PC-3 (cell line): ENCODE data around the gene SH3RF2.

Source experiments
- EZH2 ChIP-seq: fragments of 300-600 bp; sonication (generic); IDR thresholded peaks from one replicate; pipeline ENCODE4 v1.6.1; 2017; ENCODE audit warnings: antibody characterized with exemption, mild to moderate bottlenecking, low read length; ENCODE audit not compliant: unreplicated experiment
- EZH2phosphoT487 ChIP-seq: fragments of 300-600 bp; sonication (generic); IDR thresholded peaks from 2 replicates; pipeline ENCODE4 v1.6.1; 2018; ENCODE audit warnings: mild to moderate bottlenecking, antibody characterized with exemption, low read length, borderline replicate concordance
- TF ChIP-seq, protein P1 (sequence below): fragments of 300-600 bp; sonication (generic); conservative IDR thresholded peaks from 2 replicates; pipeline ENCODE4 v1.5.1; 2017; ENCODE audit warnings: antibody characterized with exemption, low read depth, mild to moderate bottlenecking, low read length

DNA sequence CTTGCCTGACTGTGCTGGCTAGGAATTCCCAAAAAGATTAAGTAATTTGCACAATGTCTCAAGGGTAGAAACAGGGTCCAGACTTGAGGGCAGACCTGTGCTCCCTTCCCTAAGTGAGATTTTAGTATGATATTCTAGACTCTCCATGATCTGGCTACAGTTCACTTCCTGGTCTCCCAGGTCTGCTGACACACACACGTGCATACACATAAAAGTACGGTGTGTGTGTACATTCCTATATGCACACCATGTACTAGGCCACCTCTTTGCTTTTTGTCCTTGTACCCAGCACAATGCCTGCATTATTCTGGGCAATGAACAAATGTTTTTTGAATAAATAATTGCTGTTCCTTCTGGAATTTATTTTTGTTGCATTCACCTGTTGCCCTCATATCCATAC, 83.7 kb downstream of the SH3RF2 start:
- TF ChIP-seq, protein P1, sequence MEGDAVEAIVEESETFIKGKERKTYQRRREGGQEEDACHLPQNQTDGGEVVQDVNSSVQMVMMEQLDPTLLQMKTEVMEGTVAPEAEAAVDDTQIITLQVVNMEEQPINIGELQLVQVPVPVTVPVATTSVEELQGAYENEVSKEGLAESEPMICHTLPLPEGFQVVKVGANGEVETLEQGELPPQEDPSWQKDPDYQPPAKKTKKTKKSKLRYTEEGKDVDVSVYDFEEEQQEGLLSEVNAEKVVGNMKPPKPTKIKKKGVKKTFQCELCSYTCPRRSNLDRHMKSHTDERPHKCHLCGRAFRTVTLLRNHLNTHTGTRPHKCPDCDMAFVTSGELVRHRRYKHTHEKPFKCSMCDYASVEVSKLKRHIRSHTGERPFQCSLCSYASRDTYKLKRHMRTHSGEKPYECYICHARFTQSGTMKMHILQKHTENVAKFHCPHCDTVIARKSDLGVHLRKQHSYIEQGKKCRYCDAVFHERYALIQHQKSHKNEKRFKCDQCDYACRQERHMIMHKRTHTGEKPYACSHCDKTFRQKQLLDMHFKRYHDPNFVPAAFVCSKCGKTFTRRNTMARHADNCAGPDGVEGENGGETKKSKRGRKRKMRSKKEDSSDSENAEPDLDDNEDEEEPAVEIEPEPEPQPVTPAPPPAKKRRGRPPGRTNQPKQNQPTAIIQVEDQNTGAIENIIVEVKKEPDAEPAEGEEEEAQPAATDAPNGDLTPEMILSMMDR: no peak
- no peak for TF ChIP-seq EZH2phosphoT487
- TF ChIP-seq EZH2: no peak
